ENCODE data around the gene CYP26B1.

The CYP26B1 gene

DNA sequence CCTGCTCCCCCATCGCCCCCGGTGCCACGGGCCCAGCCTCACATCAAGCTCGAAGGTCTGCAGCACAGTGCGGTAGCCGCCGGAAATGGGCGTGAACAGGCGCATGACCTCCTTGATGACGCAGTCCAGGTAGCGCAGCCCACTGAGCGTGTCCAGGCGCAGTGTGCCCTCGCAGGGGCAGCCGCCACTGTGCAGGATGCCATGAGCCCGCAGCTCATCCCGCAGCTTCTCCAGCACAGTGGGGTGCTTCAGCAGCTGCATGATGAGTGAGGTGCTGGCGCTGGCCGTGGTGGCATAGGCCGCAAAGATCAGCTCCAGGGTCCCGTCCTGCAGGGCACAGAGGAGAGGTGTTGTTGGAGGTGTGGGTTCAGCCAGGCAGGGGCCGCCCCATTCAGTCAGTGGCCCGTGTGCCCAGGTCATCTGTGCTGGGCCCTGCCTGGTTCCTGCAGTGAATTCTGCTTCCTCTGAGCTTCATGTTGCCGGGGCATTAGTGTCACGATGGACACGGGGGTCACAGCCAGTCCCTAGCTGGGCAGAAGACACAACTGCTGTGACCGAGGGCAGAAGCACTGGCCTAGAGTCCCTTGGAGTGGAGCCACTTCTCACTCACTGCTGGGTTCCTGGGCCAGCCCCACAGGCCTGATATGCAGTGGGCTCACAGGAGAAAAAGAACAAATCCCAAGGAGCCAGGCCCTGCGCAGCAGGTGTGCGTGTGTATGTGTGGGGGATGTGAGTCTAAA is 14.5 kb downstream of the CYP26B1 start:
- in situ Hi-C loops (cut with MboI; ENCODE audit: low sequenced_read_pairs, unreplicated experiment) = loop anchor here (25.0 kb wide), 1 partner anchor 596 kb away; no protein-coding TSS in a partner anchor
- TF ChIP-seq, protein P1, sequence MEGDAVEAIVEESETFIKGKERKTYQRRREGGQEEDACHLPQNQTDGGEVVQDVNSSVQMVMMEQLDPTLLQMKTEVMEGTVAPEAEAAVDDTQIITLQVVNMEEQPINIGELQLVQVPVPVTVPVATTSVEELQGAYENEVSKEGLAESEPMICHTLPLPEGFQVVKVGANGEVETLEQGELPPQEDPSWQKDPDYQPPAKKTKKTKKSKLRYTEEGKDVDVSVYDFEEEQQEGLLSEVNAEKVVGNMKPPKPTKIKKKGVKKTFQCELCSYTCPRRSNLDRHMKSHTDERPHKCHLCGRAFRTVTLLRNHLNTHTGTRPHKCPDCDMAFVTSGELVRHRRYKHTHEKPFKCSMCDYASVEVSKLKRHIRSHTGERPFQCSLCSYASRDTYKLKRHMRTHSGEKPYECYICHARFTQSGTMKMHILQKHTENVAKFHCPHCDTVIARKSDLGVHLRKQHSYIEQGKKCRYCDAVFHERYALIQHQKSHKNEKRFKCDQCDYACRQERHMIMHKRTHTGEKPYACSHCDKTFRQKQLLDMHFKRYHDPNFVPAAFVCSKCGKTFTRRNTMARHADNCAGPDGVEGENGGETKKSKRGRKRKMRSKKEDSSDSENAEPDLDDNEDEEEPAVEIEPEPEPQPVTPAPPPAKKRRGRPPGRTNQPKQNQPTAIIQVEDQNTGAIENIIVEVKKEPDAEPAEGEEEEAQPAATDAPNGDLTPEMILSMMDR (IDR thresholded peaks at IDR 0.05; ENCODE audit: borderline replicate concordance, control extremely low read depth, extremely low read depth, insufficient read depth, missing control alignments) = no peak
- DNase-seq (ENCODE audit: low spot score) = no peak

DNA sequence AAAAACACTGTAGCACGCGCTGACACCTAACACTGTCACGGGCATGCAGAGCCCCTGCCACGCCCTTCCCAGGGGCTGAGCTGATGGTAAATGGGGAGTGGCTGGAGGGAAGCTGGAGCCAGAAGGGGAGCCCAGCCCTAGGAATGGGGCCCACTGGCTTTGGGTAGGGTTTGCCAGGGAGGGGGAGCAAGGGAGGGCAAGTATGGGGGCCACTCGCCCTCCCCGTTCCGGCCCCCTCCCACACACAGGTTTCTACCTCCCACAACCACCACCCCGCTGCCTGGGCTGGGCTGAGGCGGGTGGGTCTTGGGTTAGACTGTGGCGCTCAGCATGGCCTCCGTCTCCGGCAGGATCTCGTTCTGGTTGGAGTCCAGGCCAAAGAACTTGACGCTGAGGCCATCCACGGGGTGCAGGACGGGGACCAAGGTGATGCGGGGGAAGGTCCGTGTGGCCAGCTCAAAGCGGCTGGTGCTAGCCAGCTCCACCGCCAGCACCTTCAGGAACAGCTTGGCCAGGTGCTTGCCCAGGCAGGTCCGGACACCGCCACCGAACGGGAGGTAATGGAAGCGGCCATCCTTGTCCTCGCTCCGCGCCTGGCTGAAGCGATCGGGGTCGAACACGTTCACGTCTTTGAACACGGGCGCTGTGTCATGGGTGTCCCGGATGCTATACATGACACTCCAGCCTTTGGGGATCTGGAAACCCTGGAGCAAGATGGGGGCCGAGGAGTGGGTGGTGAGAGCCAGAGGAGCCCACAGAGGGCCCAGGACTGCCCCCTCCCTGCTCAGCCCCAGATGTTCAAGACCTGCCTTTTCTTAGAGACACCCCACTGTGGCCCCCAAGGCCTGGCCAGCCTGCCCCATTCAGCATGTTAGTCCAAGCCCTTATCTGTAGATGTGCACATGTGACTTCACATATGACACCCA is 15.5 kb downstream of the CYP26B1 start:
- TF ChIP-seq, protein P1 (IDR thresholded peaks at IDR 0.05; ENCODE audit: borderline replicate concordance, control extremely low read depth, extremely low read depth, insufficient read depth, missing control alignments) = no peak
- in situ Hi-C loops (cut with MboI; ENCODE audit: low sequenced_read_pairs, unreplicated experiment) = loop anchor here (25.0 kb wide), 1 partner anchor 595 kb away; no protein-coding TSS in a partner anchor
- DNase-seq (ENCODE audit: low spot score) = no peak

DNA sequence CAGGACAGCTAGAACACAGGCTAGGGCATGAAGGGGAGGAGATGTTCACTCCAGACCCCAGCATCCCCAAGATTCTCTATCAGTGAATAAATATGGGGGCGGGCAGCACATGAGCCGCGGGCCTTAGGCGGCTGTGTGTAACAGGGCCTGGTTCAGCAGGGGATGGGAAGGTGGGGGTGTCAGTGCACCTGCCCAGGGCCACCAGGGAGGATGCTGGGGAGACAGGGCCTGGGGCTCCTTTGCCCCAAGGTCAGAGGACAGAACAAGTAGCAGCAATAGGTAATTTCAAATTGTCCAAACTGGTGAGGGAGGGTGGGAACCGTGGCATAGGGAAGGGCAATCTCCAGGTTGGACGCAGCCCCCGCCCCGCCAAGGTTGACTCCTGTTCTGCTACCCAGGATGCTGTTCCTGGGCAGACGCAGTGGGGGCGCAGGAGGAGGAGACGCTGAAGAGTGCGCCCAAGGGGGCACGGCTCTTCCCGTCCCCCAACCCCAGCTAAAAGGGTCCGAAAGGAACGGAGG is 16.2 kb downstream of the CYP26B1 start:
- no peak for DNase-seq (ENCODE audit: low spot score)
- TF ChIP-seq, protein P1 (IDR thresholded peaks at IDR 0.05; ENCODE audit: borderline replicate concordance, control extremely low read depth, extremely low read depth, insufficient read depth, missing control alignments) = no peak
- in situ Hi-C loops (cut with MboI; ENCODE audit: low sequenced_read_pairs, unreplicated experiment) = loop anchor here (25.0 kb wide), 1 partner anchor 594 kb away; no protein-coding TSS in a partner anchor

DNA sequence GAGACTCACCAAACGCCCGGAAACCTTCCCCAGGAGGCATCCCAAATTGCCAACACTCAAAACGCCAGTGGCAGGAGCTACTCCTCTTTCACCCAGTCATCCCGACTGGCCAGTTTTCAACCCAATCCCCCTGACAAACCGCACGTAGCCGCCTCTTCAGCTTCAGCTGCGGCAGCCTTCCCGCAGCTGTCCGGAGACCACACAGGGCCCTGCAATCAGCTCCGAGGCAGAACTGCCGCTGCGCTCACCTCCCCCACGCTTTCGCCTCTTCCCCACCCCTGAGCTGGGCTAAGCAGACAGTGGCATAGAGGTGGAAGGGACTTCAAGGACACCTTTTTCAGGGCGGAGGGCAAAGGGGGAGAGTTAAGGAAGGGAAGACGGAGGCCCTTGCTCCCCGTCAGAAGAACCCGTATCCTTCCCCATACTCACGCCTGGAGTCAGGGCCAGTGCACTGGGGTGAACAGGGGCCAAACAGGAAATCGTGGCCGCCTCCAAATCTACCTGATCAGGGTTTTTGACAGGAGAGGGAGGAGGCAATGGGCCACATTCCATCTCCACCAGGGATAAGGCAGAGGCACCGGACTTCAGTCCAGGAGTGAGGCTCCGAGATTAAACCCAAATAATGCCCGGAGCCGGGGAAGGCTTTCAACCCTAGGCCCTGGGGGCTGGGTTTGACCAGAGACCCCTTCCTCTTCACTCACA is 16.9 kb downstream of the CYP26B1 start:
- TF ChIP-seq, protein P1 (IDR thresholded peaks at IDR 0.05; ENCODE audit: borderline replicate concordance, control extremely low read depth, extremely low read depth, insufficient read depth, missing control alignments) = no peak
- in situ Hi-C loops (cut with MboI; ENCODE audit: low sequenced_read_pairs, unreplicated experiment) = loop anchor here (25.0 kb wide), 1 partner anchor 594 kb away; no protein-coding TSS in a partner anchor
- no peak for DNase-seq (ENCODE audit: low spot score)

DNA sequence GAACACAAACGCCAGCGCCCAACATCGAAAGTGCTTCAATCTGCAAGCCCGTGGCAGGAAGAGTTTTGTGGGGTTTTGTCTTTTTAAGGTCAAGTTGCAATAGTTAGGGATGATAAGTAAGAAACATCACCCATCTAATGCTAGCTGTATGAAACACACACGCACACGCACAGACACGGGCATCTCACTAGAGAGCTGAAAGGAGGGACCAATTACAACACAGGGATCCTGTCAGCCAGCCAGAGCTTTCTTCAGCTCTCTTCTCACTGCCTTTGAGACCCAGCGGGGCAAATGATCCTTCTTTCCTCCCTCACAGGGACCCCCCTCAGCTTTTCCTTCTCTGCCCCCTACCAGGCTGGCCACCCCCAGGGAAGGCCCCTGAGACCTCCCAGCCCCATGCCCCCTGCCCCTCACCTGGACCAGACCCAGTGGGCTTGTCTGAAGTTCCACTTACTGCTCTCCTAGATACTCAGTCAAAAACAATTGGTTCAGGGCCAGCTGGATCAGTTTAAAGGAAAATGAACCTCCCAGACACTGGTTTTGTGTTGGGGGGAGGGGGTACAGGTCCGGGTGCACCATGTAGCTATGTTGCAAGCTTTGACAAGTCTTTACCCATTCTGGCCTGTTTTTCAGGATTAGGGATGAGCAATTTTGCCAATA is 17.9 kb downstream of the CYP26B1 start:
- in situ Hi-C loops (cut with MboI; ENCODE audit: low sequenced_read_pairs, unreplicated experiment) = loop anchor here (25.0 kb wide), 1 partner anchor 593 kb away; no protein-coding TSS in a partner anchor
- TF ChIP-seq, protein P1 (IDR thresholded peaks at IDR 0.05; ENCODE audit: borderline replicate concordance, control extremely low read depth, extremely low read depth, insufficient read depth, missing control alignments) = no peak
- no peak for DNase-seq (ENCODE audit: low spot score)
